GM19455 (cell line): ENCODE data around the gene NDUFAF2.
"Not testable (repeated sequence)": the region's sequence is repeated elsewhere in the genome, so short reads cannot be mapped to it uniquely, and the experiment has no call there.

Experiments used
- ATAC-seq: cut with Tn5 transposase; IDR thresholded peaks from one replicate; pipeline ENCODE4 v1.9.1; 2021; ENCODE audit not compliant: unreplicated experiment

The NDUFAF2 gene

DNA sequence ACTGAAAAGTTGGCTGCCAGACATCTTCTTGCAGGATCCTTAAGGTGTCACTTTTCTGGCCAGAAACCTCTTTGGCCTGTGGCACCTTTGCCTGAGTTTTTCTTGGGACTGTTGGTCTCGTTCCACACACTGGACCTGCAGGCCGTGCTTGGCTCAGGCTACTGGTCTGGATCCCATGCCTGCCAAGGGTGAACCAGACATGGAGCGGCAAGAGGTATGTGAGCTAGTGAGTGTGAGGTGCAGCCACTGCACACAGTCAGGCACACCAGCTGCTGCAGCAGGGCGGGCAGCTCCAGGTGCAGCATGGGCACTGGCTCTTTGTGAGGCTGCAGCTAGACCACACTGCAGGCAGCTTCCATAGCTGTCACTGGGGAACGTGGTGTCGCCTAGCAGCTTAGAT lies 47.9 kb downstream of the NDUFAF2 start:
- ATAC-seq = no peak

DNA sequence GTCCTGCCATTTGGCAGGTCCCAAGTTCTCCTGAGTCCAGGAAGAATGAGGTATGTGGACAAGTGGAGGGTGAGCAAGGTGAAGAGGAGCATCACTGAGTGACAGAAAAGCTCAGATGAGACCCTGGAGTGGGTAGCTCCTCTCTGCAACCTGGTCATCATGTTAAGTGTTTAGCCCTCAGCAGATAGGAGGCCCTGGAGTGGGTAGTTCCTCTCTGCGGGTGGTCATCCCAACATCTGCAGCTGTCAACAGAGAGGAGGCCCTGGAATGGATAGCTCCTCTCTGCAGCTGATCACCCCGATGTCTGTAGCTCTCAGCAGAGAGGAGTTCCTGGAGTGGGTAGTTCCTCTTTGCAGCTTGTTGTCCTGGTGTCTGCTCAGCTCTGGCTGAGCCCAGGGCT lies 48.4 kb downstream of the NDUFAF2 start:
- ATAC-seq = no peak

DNA sequence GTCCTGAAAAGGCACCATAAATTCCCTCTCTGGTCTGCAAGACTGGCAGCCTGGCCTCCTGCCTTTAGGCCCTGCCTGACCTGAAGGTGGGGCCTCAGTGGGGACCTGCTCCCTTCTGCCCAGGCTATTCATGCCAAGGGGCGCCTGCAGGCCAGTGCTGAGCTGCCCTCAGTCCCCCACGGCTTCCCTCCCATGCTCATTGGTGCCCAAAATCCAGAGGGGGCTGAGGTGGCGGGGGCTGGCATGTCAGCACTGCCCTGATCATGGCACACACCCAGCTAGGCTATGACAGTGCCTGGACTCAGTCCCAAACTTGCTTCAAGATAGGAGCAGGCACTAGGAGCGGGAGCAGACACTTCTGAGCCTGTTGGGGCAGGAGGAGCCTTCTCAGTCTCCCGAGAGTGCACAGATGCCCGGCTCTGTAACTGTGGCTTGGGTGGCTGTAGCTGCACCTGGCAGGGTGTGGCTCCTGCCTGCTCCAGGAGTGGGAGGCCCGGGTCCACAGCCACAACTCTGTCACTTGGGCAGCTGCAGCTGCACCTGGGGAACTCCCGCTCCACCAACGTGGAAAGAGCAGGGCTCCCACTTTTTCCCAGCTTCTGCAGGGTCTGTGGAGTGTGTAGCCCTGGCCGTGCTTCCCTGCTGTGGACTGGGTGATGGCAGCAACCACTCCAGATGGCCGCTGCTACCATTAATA lies 49.0 kb downstream of the NDUFAF2 start:
- no peak for ATAC-seq

DNA sequence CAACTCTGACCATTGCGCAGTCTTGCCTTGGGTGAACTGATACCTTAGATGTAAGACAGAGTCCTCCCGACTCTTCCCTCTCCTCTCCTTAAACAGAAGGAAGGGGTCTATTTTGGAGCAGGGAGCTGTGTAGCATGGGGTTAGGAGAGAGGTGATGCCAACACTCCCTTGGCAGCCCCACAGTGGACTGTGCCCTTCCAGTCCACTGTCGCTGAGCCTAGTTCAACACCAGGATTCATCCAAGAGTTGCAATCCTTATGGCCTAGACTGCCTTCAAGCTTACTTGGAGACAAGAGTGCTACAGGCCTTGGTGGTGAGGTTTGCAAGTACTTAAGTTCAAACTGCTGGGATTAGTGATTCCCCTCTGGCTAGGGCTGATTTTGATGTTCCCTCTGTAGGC lies 51.4 kb downstream of the NDUFAF2 start:
- ATAC-seq = no peak

DNA sequence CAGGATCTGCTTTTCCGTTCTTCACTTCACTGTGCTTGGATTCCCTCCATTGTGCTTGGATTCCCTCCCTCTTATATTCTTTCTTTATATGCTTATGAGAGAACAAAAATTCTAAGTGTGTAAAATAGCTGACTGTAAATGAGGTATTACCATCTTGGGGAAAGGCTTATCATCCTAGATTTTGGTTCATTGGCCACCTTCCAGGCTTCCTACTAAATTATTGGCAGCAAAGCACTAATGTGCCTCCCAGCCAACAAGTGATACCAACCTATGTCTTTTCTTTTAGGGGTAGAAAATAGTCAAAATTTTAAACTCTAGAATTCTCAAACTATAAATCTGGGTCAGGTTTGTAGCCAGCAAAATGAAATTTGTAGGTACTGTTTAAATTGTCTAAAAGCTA lies 52.7 kb downstream of the NDUFAF2 start:
- no peak for ATAC-seq

DNA sequence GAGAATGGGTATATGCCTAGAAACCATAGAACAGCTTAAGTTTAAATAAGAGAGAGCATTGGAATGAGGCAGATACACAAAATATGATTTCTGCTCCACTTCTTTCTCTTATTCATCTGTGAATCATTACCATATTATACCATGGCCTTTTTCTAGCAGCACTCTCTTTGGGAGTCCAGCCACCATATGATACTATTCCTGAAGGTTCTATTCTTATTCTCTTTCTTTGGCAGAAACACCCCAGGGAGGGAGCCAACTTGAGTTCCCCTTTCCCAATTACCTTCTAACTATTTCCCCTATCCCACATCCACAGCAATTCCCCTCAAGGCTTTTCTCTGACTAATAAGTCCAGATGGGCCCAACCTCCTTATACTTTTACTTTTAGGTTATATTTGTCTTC lies 55.9 kb downstream of the NDUFAF2 start:
- no peak for ATAC-seq

DNA sequence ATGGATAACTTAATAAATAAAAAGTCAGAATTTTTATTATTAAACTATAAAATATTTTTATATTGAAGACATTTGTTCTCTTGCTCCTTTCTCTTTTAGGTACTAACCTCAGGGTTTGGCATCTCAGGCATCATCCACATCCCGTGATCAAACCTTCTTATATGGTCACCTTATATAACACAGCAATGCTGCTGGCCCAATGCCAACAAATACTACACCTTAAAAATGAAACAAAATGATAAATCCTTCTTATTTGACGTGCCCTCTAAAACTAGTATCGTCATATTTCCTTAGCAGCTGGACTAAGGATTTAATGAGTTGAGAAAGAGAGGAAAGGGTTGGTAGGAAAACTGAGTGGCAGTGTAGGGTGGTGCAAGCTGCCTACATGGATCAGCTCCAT lies 56.6 kb downstream of the NDUFAF2 start:
- no peak for ATAC-seq

DNA sequence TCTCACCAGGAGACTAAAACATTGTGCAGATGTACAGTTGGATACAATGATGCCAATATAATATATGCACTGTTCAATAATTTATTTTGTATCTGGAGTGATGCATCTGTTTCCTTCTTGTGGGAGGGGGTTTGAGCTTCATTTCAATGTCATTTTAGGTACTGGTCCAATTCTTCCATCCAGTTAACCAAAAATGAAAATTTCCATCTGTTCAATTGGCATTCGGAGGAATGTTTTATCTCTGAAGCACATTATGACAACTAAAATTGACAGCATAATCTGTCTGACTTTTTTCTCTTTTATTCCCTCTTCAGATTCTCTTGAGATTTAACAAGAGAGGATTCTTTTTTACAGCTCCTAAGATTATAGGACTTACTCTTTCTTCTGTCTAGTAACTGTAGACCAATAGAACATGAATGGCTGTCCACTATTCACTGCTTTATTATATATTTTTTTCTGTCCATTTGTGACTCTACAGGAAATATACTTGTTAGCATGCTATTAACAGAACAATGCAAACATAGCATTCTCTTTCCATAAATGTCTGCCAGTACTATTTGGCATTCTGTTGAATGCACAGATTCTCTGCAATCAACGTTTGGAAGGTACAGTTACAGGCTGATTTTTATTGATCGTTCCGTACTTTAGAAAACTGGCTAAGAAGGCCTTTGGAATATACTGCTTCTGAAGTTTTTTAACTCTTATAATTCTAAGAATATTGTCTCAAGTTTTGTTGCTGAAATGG lies 57.8 kb downstream of the NDUFAF2 start:
- no peak for ATAC-seq

DNA sequence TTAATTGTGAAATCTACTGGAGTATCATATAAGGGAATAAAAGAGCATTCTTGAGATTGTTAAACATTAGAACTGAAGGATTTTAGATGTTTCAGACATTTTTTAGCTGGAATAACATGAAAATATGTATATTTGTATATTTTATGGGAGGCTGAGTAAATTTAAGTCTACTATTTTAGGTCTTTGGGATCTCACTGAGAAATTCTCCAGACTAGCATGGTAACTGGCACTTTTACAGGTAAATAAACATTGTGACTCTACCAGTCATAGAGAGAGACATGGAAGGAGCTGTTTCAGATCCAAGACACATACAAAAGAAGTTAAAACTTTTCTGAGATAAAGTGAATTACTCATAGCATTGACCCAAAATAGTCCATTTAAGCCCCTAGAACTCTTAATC lies 59.4 kb downstream of the NDUFAF2 start:
- ATAC-seq = no peak

DNA sequence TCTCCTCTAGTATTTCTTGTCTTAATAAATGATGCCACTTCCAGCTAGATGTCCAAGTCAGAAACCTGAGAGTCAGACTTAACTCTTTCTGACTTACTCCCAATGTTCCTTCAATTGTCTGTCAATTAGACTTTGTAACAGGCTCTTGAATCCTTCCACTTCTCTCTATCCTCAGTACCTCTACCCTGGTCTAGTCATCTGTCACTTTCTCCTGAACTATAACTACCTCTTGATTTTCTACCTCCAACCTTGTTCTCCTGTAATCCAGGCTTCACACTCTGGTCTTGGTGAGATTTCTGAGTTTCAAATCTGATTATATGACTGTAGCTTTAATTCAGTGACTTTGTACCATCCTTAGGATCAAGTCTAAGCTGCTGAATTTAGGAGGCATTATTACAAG lies 64.9 kb downstream of the NDUFAF2 start:
- ATAC-seq = no peak

DNA sequence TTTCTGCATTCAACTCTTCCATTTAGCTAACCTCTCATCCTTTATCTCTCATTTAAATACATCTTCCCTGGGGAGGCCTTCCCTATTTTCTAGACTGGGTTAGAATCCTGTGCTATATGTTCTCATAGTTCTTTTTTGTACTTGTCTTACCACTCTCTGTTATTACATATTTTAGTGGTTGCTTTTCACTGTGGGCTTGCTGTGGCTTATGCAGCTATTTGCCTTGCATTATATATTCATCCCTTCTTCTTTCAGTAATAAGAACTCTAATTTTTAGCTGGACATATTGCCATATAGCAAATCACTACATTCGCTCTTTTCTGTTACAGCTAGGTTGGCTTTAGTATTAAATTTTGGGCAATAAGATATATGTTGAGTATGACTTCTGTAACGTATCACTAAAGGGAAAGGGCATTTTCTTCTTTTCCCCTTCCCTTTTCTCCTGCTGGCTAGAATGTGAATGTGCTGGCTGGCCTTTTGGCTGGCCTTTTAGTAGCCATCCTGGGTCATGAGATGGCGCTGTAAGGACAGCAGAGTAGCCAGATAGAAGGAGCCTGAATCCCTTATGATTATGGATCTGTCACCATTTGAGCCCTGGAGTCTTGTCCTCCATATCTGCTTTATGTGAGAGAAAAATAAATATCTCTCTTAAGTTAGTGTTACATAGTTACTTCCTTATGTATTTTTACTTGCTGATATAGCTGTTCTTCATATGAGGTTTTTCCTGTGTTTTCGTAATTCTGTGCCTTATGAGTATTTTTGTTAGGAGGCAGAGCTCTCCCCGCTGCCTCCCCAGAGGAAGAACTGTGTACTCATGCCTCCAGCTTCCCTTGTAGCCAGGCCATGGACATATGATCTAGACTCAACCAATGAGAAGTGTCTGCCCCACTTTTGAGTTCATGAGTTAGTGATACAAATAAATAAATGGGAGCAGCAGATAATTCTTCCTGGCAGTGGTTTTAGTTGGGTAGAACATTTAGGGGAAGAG lies 65.8 kb downstream of the NDUFAF2 start:
- no peak for ATAC-seq

DNA sequence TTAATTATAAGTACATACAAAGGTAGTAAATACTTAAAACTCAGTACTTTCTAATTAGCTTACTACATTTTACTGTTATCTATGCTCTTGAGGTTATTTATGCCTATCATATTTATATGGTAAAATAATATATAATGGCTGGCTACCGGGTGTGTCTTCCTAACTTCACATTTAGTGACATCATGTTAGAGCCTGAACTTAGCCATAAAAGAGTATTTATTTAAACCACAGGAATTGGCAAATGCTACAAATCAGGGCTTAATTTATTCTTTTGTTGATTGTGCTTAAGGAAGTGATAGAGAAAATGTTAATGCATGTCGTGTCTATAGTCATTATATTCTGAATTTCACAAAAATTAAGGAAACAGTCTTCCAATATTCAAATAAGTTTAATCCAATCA lies 73.1 kb downstream of the NDUFAF2 start:
- no peak for ATAC-seq

DNA sequence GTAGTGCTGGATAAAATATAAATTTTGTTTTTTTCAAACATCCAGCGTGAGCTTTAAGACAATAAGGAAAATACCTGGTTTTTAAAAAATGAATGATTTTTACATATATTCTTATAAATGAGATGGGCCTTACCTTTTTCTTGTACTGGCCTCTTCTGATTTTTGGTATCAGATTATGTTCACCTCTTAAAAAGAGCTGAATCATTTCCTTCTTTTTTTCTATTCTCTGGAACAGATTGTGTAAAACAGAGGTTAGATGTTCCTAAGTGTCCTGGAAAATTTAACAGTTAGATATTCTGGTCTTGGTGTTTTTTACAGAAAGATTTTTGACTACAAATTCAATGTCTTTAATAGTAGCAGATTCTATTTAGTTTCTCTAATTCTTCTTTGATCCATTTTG lies 74.6 kb downstream of the NDUFAF2 start:
- no peak for ATAC-seq

DNA sequence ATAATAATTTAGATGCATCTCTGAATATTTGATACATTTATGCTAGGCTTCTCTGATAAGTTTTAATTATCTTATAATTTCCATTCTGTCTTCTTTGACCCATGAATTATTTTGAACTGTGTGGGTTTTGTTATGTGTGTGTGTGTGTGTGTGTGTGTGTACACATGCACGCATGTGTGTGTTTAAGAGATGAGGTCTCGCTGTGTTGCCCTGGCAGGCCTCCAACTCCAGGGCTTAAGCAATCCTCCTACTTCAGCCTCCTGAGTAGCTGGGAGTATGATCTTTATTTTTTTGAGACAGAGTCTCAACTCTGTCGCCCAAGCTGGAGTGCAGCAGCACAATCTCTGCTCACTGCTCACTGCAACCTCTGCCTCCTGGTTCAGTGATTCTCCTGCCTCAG lies 75.4 kb downstream of the NDUFAF2 start:
- no peak for ATAC-seq

DNA sequence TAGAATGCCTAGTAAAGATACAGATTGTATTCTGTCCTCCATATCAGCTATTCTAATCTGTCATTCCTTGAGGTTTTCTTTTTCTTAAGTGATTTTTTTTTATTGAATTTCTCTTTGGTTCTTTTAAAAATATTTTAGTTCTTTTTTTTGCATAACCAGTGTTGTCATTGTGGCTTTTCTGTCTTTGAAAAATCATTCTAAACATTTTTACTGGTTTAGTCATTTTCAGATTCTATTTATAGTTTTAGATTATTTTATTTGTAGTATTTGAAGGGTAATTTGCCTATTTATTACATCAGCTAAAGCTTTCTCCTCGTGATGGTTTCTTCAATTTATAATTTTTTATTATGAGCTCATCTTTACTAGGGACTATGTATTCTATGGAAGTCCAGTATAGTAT lies 78.1 kb downstream of the NDUFAF2 start:
- ATAC-seq = no peak

DNA sequence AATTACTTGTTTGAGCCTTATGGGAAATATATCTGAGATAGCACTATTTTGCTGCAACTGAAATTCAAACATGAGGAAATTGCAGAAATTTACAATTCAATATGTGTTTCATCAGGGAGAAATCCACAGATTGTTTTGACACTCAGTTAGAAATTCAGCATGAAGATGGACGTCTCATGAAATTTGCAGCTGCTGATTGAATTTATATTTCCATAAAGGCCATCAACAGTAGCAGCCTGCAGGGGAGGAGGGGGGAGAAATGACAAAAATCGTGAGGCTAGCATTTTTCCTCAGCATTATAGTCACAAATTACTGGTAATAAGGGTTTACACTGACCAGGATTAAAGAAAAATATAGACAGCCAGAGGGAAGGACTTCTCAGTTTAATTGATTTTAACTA lies 81.0 kb downstream of the NDUFAF2 start:
- ATAC-seq = no peak

DNA sequence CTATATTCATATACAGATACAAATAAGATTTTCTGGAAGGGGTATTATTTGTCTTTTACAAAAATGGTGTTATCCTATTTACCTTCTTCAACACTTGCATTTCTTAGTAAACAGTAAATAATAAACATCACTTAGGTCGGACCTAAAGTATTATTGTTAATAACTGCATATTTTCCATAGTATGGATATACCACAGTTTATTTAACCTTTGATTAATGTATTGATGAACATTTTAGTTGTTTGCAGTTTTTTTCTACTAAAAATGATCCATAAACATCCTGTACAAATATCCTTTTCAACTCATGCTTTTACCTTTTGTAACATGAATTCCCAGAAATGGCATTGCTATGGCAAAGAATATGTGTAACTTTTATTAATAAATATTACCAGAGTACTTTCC lies 83.4 kb downstream of the NDUFAF2 start:
- ATAC-seq = no peak

DNA sequence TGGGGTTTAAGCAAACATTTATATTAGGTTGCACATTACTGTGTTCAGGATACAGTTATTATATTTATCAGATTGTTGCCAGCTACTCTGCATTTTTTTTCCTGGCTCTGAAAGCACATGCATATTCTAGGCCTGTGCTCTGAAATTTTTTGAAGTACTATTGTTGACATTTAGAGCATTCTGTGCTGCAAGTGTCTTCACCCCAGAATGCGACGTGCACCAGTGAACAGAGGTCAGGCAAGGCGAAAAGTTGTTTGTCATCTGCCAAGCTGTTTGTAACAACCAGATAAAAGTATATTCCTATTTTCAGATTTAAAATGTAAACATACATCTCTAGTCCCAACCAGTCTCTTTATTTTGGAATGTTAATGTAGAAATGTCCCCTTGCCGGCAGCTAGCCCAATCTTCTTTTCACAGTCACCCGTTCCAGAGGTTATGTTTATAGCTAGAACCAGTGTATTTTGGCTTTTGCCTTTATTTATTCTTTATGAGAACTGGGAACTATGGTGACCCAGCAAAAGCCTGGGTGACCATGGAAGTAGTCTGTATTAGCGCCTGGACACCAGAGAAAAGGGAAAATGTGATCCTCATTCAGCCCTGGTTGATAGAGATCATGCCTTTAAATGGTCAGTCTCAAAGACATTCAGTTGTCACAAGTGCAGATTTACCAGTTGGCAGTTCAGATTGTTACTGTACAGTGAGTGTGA lies 84.6 kb downstream of the NDUFAF2 start:
- ATAC-seq = no peak

DNA sequence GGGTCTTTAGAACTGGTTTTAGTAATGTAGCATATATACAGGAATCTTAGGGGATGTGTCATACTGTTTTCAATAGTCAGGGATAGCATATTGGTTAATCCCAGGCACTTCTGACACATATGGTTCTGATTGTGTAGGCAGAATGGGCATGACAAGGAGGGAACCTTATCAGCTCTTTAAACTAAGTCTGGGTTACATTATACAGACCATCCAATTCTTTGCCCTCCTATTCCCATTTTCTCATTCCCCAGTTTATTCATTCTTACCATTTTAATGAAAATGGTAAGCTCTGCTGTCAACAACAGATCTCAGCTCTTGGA lies 85.1 kb downstream of the NDUFAF2 start:
- ATAC-seq = no peak

DNA sequence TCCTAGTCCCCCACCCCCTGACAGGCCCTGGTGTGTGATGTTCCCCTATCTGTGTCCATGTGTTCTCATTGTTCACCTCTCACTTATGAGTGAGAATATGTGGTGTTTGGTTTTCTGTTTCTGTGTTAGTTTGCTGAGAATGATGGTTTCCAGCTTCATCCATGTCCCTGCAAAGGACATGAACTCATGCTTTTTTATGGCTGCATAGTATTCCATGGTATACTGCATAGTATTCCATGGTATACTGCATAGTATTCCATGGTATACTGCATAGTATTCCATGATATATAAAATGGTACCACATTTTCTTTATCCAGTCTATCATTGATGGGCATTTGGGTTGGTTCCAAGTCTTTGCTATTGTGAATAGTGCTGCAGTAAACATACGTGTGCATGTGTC lies 86.3 kb downstream of the NDUFAF2 start:
- not testable (repeated sequence) for ATAC-seq

DNA sequence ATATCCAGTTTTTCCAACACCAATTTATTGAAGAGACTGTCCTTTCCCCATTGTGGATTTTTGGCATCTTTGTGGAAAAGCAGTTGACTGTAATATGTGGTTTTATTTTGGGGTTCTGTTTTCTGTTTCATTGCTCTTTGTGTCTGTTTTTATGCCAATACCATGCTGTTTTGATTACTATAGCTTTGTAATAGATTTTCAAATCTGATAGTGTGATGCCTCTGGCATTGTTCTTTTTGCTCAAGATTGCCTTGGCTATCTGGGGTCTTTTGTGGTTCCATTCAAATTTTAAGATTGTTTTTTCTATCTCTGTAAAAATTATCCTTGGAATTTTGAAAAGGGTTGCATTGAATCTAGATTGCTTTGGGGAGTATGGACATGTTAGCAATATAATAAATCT lies 99.5 kb downstream of the NDUFAF2 start:
- ATAC-seq = no peak
